DOHH2 (cell line): ENCODE measurements around the gene CACNA2D1.

ENCODE experiments used
- H3F3A ChIP-seq: fragments of 200-600 bp; sonication (generic), shearing (Covaris generic); 2 replicates; pipeline ENCODE4 v1.6.0; 2016; ENCODE audit warnings: antibody characterized with exemption, mild to moderate bottlenecking; ENCODE audit not compliant: control insufficient read depth, insufficient read depth
- H3K27ac ChIP-seq: fragments of 200-600 bp; sonication (generic); 2 replicates; pipeline ENCODE4 v1.5.1; 2014; ENCODE audit warnings: low read depth, mild to moderate bottlenecking, low read length, moderate library complexity
- H3K27me3 ChIP-seq: fragments of 200-600 bp; sonication (generic); 2 replicates; pipeline ENCODE4 v1.6.1; 2014; ENCODE audit warnings: mild to moderate bottlenecking, low read length, mixed read lengths; ENCODE audit not compliant: control insufficient read depth
- H3K36me3 ChIP-seq: fragments of 200-600 bp; sonication (generic); 2 replicates; pipeline ENCODE4 v1.6.1; 2014; ENCODE audit warnings: mild to moderate bottlenecking, low read length, moderate library complexity, mixed read lengths; ENCODE audit not compliant: control insufficient read depth
- H3K4me1 ChIP-seq: fragments of 200-600 bp; sonication (generic); 2 replicates; pipeline ENCODE4 v1.6.1; 2014; ENCODE audit warnings: mild to moderate bottlenecking, low read length, mixed read lengths; ENCODE audit not compliant: control insufficient read depth
- H3K4me2 ChIP-seq: fragments of 200-600 bp; sonication (generic); 2 replicates; pipeline ENCODE4 v1.6.0; 2014; ENCODE audit warnings: mild to moderate bottlenecking, low read length, moderate library complexity
- H3K4me3 ChIP-seq: fragments of 200-600 bp; sonication (generic); 2 replicates; pipeline ENCODE4 v1.5.1; 2014; ENCODE audit warnings: mild to moderate bottlenecking, low read length, mixed read lengths
- H3K79me2 ChIP-seq: fragments of 200-600 bp; sonication (generic); 2 replicates; pipeline ENCODE4 v1.6.1; 2014; ENCODE audit warnings: mild to moderate bottlenecking, low read length, mixed read lengths; ENCODE audit not compliant: control insufficient read depth
- H3K9me2 ChIP-seq: fragments of 200-600 bp; sonication (generic); replicated peaks from 2 replicates; pipeline ENCODE4 v1.6.1; 2014; ENCODE audit warnings: mild to moderate bottlenecking, low read length, mixed read lengths; ENCODE audit not compliant: control insufficient read depth
- H3K9me3 ChIP-seq: fragments of 200-600 bp; sonication (generic); 2 replicates; pipeline ENCODE4 v1.6.1; 2014; ENCODE audit warnings: antibody characterized with exemption, low read length, mixed read lengths; ENCODE audit not compliant: control insufficient read depth, insufficient read depth
- H4K20me1 ChIP-seq: fragments of 200-600 bp; sonication (generic); 2 replicates; pipeline ENCODE4 v1.6.0; 2014; ENCODE audit warnings: low read depth, mild to moderate bottlenecking, antibody characterized with exemption, low read length, moderate library complexity; ENCODE audit not compliant: control insufficient read depth, insufficient read depth
- EZH2phosphoT487 ChIP-seq: fragments of 200-600 bp; sonication (generic); IDR thresholded peaks from 2 replicates; pipeline ENCODE4 v1.6.1; 2017; ENCODE audit warnings: borderline replicate concordance, mild to moderate bottlenecking, antibody characterized with exemption, low read length, moderate library complexity, mixed read lengths
- TF ChIP-seq, protein P1 (sequence below): fragments of 200-600 bp; sonication (generic); IDR thresholded peaks from one replicate; pipeline ENCODE4 v1.5.1; 2014; ENCODE audit warnings: antibody characterized with exemption, mild to moderate bottlenecking, low read depth, low read length; ENCODE audit not compliant: poor library complexity, severe bottlenecking

Gene CACNA2D1

DNA sequence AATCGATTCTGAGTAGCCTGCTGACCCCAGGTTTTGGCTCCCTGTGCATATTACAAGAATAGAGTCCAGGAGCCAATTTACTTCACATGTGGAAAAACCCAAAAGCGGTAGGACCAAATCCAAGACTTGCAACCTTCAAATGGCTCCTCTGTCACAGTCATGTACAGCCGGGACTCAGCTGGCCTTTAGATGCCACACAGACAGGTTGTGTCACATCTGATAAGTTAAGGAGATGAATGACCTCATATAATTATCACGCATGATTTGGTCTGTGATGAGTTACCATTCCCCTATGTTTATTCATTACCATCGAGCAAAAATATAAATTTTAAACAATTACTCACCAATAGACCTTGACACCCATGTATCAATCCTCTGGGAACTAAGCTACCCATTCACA is 14.2 kb downstream of the CACNA2D1 start:
- H3K9me3 ChIP-seq: no peaks in the 10 kb centered on the region
- H3K4me2 ChIP-seq: no peak overlapping the region
- no peaks in the 10 kb centered on the region for H3K4me1 ChIP-seq
- no peak overlapping the region for H3K4me3 ChIP-seq
- 0 out of 2 replicates have a peak, but pooled peaks cover 3% of the 10 kb centered on the region for H3K9me2 ChIP-seq
- no peaks in the 10 kb centered on the region for H4K20me1 ChIP-seq
- no peak for TF ChIP-seq EZH2phosphoT487
- TF ChIP-seq, protein P1, sequence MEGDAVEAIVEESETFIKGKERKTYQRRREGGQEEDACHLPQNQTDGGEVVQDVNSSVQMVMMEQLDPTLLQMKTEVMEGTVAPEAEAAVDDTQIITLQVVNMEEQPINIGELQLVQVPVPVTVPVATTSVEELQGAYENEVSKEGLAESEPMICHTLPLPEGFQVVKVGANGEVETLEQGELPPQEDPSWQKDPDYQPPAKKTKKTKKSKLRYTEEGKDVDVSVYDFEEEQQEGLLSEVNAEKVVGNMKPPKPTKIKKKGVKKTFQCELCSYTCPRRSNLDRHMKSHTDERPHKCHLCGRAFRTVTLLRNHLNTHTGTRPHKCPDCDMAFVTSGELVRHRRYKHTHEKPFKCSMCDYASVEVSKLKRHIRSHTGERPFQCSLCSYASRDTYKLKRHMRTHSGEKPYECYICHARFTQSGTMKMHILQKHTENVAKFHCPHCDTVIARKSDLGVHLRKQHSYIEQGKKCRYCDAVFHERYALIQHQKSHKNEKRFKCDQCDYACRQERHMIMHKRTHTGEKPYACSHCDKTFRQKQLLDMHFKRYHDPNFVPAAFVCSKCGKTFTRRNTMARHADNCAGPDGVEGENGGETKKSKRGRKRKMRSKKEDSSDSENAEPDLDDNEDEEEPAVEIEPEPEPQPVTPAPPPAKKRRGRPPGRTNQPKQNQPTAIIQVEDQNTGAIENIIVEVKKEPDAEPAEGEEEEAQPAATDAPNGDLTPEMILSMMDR: no peak
- H3K79me2 ChIP-seq: no peaks in the 10 kb centered on the region
- no peaks in the 10 kb centered on the region for H3K27me3 ChIP-seq
- H3K27ac ChIP-seq: no peak overlapping the region
- no peaks in the 10 kb centered on the region for H3F3A ChIP-seq
- no peaks in the 10 kb centered on the region for H3K36me3 ChIP-seq

DNA sequence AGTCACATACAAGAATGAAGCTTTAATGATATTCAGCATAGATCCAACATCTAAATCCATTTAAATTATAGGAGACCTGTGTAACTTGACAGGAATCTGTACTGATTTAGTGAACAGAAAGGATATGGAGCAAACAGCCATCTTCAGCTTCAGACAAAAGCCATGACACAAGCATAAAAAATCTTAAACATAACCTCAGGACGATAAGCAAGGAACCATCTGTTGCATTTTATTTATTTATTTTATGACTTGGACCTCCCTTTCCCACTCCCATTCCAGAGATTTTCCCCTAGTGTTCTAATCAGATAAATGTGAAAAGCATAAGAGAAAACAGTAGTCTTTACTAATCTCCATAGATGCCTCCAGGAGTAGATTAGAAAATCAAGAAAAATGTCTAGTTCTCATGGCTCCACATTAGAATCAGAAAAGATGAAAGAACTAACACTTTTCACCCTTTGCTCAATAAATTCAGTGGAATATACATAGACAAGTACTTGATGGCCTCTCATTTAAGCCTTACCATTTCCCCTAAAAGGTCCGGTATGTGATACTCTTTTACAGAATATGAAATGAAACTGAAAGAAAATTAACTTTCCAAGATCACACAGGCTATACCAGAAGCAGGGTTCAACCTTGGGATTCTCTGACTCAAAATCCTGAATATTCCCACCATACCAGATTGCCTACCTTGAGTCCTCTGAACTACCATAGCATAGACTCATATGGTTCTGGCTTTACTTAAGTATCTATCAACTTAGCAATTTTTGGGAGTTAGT is 15.2 kb downstream of the CACNA2D1 start:
- H3K9me2 ChIP-seq: 0 out of 2 replicates have a peak, but pooled peaks cover 3% of the 10 kb centered on the region
- TF ChIP-seq, protein P1: no peak
- no peak for TF ChIP-seq EZH2phosphoT487

DNA sequence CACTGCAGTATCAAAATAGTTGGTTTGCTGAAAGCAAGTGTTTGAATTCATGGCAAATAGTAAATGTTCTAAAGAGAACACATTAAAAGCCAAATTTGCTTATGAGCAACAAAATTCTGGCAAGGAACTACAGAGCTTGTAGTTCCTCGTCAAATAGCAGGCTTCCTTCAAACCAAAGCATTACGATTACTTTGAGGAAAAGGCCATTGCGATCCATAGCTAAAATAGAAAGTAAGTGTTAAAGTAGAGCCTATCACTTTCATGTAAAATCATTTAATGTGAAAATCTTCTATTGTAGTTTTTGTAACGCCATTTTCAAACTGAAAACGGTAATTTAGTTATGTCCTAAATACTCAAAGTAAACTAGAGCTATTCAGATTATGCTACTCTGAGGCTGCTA is 20.1 kb downstream of the CACNA2D1 start:
- H3K79me2 ChIP-seq: no peaks in the 10 kb centered on the region
- H3F3A ChIP-seq: no peaks in the 10 kb centered on the region
- H3K9me2 ChIP-seq: no peaks in the 10 kb centered on the region
- H3K27ac ChIP-seq: no peak overlapping the region
- no peaks in the 10 kb centered on the region for H3K9me3 ChIP-seq
- no peaks in the 10 kb centered on the region for H4K20me1 ChIP-seq
- H3K27me3 ChIP-seq: no peaks in the 10 kb centered on the region
- H3K36me3 ChIP-seq: no peaks in the 10 kb centered on the region
- H3K4me2 ChIP-seq: no peak overlapping the region
- H3K4me3 ChIP-seq: no peak overlapping the region
- TF ChIP-seq, protein P1: no peak
- no peak for TF ChIP-seq EZH2phosphoT487
- no peaks in the 10 kb centered on the region for H3K4me1 ChIP-seq

More for the DNA sequence above, 15.2 kb downstream of the CACNA2D1 start:
- H3F3A ChIP-seq: no peaks in the 10 kb centered on the region
- H3K4me3 ChIP-seq: no peak overlapping the region
- no peak overlapping the region for H3K4me2 ChIP-seq
- no peaks in the 10 kb centered on the region for H3K79me2 ChIP-seq
- no peaks in the 10 kb centered on the region for H3K27me3 ChIP-seq
- H3K4me1 ChIP-seq: no peaks in the 10 kb centered on the region
- H4K20me1 ChIP-seq: no peaks in the 10 kb centered on the region
- H3K36me3 ChIP-seq: no peaks in the 10 kb centered on the region
- H3K9me3 ChIP-seq: no peaks in the 10 kb centered on the region
- no peak overlapping the region for H3K27ac ChIP-seq
